ENCODE results near the gene PSAT1.

The PSAT1 gene

GRCh38 chr9:78316166-78316892 lies 19.4 kb downstream of the PSAT1 start:
- DNase-seq (ENCODE audit: low read depth in 2 of 2): no peak

DNA sequence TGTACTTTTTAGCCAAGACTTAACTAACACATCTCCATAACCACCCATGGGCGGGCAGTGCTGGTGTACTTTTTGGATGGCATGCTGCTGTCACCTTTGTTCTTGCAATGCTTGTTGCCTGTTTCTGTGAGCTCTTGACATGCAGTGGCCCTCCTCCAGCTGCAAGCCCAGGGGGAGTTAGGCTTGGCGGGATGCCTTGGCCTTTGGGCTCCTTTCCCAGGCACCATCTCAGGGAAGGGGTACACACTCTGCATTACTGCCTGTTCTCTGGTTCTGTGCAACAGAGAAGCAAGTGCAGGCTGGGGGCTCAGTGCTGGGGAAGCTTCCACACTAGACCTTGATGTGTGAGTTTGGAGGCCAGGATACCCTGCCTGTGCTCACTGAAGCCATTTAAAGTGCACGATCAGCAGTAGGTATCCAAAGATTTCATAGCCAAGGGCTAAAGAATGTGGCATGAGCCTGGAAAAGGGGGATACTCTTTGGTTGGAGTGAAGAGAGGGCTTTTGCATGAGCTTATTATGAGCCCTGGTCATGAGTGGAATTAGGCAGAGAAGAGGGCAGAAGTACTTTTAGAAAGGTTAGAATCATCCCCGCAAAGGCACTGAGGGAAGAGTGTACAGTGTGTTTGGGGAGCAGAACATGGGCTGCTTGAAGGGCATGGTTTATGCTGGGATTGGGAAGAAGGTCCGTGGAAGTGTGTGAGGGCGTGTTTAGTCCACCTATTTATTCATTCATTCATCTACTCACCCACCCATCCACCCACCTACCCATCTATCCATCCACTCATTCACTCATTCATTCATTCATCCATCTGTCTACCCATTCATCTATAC lies 22.5 kb downstream of the PSAT1 start:
- no peak for DNase-seq (ENCODE audit: low read depth in 2 of 2)

DNA sequence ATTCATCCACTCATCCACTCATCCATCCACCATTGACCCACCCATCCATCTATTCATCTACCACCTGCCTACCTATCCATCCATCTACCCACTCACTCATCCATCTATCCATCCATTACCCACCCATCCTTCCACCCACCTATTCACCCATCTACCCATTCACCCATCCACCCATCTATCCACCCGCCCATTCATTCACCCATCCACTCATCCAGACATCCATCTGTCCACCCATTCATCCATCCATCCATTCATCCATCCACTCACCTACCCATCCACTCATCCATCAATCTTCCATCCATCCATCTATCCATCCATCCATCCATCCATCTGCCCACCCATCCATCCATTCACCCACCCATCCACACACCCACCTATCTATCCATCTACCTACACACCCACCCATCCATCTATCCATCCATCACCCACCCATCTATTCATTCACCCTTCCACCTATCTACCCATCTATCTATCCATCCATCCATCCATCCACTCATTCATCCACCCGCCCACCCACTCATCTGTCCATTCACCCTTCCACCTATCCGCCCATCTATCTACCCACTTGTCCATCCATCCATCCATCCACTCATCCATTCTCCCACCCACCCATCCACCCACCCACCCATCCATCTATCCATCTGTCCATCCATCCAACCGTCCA lies 23.2 kb downstream of the PSAT1 start:
- no peak for DNase-seq (ENCODE audit: low read depth in 2 of 2)

GRCh38 chr9:78320875-78321496 lies 24.1 kb downstream of the PSAT1 start:
- DNase-seq (ENCODE audit: low read depth in 2 of 2): no peak

- no peak for DNase-seq (ENCODE audit: low read depth in 2 of 2)
These were observed 24.6 kb downstream of the PSAT1 start for GRCh38 chr9:78321505-78321904.

- no peak for DNase-seq (ENCODE audit: low read depth in 2 of 2)
These were observed 27.2 kb downstream of the PSAT1 start for GRCh38 chr9:78324068-78324650.

- DNase-seq (ENCODE audit: low read depth in 2 of 2): no peak
These were observed 27.8 kb downstream of the PSAT1 start for GRCh38 chr9:78324682-78325081.

DNA sequence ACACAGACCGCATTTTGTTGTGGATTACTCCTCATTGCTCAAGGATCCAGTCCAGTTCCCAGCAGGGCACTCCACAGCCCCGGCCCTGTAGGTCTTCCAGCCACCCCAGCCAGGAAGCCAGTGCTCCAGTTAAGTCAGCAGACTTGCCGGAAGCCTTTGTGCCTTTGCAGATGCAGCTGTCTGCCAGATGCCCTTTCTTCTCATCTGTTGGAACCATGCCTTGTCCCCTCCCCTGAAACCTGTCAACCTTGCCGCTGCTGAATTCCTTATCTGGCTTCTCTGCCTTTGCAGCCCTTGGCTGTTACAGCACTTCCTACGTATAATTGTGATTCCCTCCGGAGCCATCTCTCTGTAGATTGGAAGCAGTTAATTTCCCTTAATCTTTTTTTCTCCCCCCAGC lies 28.4 kb downstream of the PSAT1 start:
- no peak for DNase-seq (ENCODE audit: low read depth in 2 of 2)

GRCh38 chr9:78325846-78326360 lies 29.0 kb downstream of the PSAT1 start:
- no peak for DNase-seq (ENCODE audit: low read depth in 2 of 2)

- DNase-seq (ENCODE audit: low read depth in 2 of 2): no peak
These were observed 29.6 kb downstream of the PSAT1 start for GRCh38 chr9:78326564-78326963.

DNA sequence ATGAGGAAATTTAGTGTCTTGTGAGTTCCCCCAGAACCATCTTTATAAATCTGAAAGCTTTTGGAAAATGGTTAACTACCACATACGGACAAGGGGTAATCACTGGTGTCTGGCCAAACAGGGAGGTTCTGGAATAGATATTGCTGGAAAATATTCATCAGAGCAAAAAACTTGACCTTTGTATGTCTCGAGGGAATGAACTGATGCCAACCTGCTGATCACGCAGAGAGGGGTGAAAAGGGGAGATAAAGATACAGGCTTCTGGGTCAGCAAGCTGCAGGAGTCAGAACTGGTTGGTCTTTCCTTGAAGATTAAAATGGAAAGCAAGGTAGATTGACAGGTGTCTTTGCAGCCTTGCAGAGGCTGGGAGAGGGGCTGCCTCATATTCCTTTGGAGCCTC lies 35.5 kb downstream of the PSAT1 start:
- no peak for DNase-seq (ENCODE audit: low read depth in 2 of 2)

DNA sequence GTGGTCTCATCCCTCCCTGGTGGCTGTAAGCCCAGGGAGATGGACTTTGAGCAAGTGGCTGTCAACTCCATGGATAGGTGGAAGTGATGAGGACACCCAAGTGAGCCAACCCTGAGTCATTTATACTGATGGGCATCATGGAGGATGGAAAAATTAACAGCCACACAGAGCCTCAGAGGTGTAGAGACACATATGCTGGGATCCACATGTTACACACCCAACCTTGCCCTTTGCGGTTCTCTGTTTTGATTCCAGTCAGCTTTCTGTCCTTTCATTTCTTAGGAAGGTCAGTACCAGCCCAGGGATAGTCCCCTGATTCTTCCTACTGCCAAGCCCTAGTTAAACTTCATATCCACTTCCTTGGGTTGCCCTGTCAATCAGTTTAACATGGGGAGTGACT lies 51.9 kb downstream of the PSAT1 start:
- DNase-seq (ENCODE audit: low read depth in 2 of 2): no peak

- DNase-seq (ENCODE audit: low read depth in 2 of 2): no peak
These were observed 54.9 kb downstream of the PSAT1 start for GRCh38 chr9:78351816-78352215.

DNA sequence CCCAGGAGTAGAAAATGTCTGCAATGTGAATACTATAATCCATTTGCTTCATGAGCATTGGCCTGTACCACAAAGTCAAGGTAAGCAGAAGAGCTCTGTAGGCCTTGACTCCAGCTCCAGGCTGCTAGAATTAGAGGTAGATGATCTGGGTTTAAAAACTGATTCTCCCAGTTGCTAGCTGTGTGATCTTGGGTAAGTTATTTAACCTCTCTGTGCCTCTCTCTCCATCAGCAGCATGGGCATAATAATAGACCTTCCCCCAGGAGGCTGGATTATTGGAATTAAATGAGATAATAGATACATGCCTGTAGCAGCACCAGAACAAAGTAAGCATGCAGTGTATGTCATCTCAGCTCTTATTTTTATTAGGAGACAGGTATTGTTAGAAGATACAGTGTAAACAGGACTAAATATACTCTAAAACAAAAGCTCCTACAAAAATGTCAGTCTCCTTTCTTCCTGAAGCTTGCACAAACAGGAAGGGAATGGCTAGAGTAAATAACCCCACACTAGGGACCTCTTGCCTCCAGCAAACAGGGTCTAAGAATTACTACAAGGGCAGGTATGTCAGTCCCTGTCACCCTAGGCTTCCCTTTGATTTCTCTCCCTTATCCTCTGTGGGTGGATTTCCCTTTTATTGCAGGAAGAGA lies 57.5 kb downstream of the PSAT1 start:
- no peak for DNase-seq (ENCODE audit: low read depth in 2 of 2)

DNA sequence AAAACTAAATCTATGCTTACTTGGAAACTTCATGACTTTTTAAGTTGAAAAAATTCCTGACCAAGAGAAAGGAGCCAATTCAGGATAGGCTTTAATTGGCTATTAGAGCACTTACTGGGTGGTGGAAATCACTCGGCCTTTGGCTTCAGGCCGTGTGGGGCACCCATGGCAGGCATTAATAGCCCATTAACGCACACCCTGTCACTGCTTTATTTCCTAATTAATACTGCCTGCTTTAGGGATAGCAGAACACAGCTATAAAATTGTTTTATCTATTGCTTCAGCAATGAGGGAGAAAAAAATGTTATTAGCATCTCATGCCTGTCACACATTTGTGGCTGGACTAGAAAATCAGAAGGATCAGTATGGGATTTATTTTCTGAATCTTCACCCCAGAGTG lies 58.1 kb downstream of the PSAT1 start:
- DNase-seq (ENCODE audit: low read depth in 2 of 2): no peak

- DNase-seq (ENCODE audit: low read depth in 2 of 2): no peak
These were observed 59.7 kb downstream of the PSAT1 start for GRCh38 chr9:78356634-78357033.

DNA sequence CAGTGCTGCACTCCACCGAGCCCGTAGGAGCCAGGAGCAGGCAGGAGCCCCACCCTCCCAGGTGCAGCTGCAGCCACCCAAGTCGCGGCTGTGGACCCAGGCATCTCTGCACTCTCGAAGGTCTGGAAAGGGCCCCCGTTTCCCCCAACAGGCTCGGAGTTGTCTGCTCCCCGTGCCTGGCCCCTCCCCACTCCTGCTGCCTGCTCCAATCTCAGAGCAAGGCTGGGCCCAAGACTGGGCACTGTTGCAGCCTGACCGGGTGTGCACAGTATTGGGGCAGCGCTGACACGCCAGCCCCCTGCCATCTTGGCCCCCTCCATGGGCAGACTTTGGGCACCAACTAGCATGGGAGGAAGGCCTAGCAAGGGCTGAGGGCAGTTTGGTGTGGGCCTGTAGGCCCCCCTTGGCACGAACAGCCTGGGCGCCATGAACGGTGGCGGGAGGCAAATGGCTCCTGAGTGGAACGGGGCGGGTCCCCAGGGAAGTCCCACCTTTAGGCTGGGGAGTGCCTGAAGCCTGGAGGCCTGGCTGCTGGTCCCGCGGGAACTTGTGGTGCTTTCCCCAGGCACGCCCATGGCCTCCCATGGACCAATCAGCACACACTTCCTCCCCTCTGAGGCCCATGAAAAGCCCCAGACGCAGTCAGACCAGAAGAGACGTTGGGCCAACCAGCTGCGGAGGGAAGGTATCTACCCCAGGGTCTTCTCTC lies 60.4 kb downstream of the PSAT1 start:
- no peak for DNase-seq (ENCODE audit: low read depth in 2 of 2)

DNA sequence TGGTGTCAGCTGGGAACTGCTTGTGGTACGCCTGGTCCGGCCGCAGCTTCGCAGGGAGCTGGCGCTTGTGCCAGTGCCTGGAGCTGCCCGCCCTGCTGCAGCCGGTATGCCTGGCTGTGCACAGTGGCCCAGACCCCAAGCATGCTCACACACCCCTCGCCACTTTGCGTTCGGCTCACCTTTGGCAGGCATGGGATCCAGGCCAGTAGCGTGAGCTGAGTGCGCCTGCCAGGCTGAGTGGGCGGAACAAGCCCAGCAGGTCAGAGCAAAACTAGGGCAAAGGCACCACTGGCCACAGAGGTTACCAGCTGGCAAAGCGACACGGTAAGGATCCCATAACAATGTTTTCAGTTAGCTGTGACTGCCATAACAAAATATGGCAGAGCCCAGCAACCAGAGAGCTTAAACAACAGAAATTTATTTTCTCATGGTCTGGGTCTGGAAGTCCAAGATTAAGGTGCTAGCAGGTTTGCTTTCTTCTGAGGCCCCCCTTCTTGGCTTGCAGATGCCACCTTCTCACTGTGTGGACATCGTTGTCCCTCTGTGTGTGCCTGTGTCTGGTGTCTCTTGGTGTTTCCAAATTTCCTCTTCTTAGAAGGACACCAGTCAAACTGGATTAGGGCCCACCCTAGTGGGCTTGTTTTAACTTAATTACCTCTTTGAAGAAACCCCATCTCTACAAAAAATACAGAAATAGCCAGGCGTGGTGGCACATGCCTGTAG lies 61.6 kb downstream of the PSAT1 start:
- no peak for DNase-seq (ENCODE audit: low read depth in 2 of 2)

GRCh38 chr9:78363221-78363620 lies 66.3 kb downstream of the PSAT1 start:
- DNase-seq (ENCODE audit: low read depth in 2 of 2): no peak

Measured in stimulated activated CD8-positive, alpha-beta memory T cell treated with anti-CD3 and anti-CD28 coated beads, Interleukin-2, amount 100 ng/mL, for 1 hour (primary cell).